GM19372 (cell line): ENCODE data around the gene CBX6.
"Not testable (repeated sequence)": the region's sequence is repeated elsewhere in the genome, so short reads cannot be mapped to it uniquely, and the experiment has no call there.

ENCODE experiments used
- ATAC-seq: cut with Tn5 transposase; IDR thresholded peaks from one replicate; pipeline ENCODE4 v1.9.1; 2021; ENCODE audit warnings: mild to moderate bottlenecking, low read depth, moderate library complexity; ENCODE audit not compliant: unreplicated experiment

Gene CBX6

GRCh38 chr22:38861170-38861876 is 10.7 kb downstream of the CBX6 start:
- no peak for ATAC-seq

GRCh38 chr22:38860283-38861169 is 11.5 kb downstream of the CBX6 start:
- ATAC-seq: no peak

GRCh38 chr22:38859581-38860282 is 12.3 kb downstream of the CBX6 start:
- ATAC-seq: no peak

- ATAC-seq: no peak
Observed at GRCh38 chr22:38858492-38858891, 13.5 kb downstream of the CBX6 start.

- ATAC-seq: not testable (repeated sequence)
Observed at GRCh38 chr22:38854476-38854875, 17.5 kb downstream of the CBX6 start.

GRCh38 chr22:38853883-38854282 is 18.1 kb downstream of the CBX6 start:
- not testable (repeated sequence) for ATAC-seq

- no peak for ATAC-seq
Observed at GRCh38 chr22:38853196-38853651, 18.8 kb downstream of the CBX6 start.

- no peak for ATAC-seq
Observed at GRCh38 chr22:38852522-38852921, 19.5 kb downstream of the CBX6 start.

- no peak for ATAC-seq
Observed at GRCh38 chr22:38850941-38851849, 20.8 kb downstream of the CBX6 start.

GRCh38 chr22:38850399-38850798 is 21.6 kb downstream of the CBX6 start:
- ATAC-seq: no peak

GRCh38 chr22:38849811-38850210 is 22.2 kb downstream of the CBX6 start:
- ATAC-seq: no peak

- no peak for ATAC-seq
Observed at GRCh38 chr22:38846412-38846811, 25.6 kb downstream of the CBX6 start.

GRCh38 chr22:38845004-38845740 is 26.8 kb downstream of the CBX6 start:
- no peak for ATAC-seq

GRCh38 chr22:38844315-38845003 is 27.6 kb downstream of the CBX6 start:
- no peak for ATAC-seq

- no peak for ATAC-seq
Observed at GRCh38 chr22:38843657-38844314, 28.2 kb downstream of the CBX6 start, which contains the start of gene NPTXR. Gene NPTXR (minus strand): TSS chr22:38844028.

- no peak for ATAC-seq
Observed at GRCh38 chr22:38843201-38843656, 28.8 kb downstream of the CBX6 start.

- no peak for ATAC-seq
Observed at GRCh38 chr22:38842512-38843200, 29.4 kb downstream of the CBX6 start.
